ENCODE results near the gene BFSP2. TPM values are rescaled to one million over a fixed set of nuclear protein-coding genes. Genes with fewer than 3 reads are reported as not detected.
A peak's percentile ranks its signal among the peaks of the same experiment; 100 is the strongest.

BFSP2 gene
- total RNA-seq, 1 experiment from 2014 or later, result not detected

DNA sequence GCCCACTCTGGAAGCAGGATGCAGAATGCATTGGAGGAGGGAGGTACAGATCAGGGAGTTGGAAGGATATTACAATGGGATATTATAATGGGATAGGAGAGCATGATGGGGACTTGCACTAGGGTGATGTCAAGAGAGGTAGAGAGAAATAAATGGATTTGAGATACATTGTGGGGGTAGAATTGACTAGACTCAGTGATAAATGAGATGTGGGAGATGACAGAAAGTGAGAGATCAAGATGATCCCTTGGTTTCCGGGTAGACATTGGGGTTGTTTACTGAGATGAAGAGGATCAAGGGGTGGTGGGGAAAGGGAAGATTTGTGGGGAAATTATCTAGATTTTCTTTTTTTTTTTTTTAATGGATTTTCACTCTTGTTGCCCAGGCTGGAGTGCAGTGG is 42.7 kb downstream of the BFSP2 start:
- in situ Hi-C loops (cut with HindIII; ENCODE audit: low pct_unique_long_range_greater_than_20kb, low sequenced_read_pairs), result no loop called here
- no peak for DNase-seq (ENCODE audit: low read depth, low spot score)

GRCh38 chr3:133443649-133444422 is 44.0 kb downstream of the BFSP2 start:
- in situ Hi-C loops (cut with HindIII; ENCODE audit: low pct_unique_long_range_greater_than_20kb, low sequenced_read_pairs), result no loop called here
- peak; percentile 43 for DNase-seq (ENCODE audit: low read depth, low spot score)

GRCh38 chr3:133444423-133444774 is 44.5 kb downstream of the BFSP2 start:
- in situ Hi-C loops (cut with HindIII; ENCODE audit: low pct_unique_long_range_greater_than_20kb, low sequenced_read_pairs), result no loop called here
- no peak for DNase-seq (ENCODE audit: low read depth, low spot score)

GRCh38 chr3:133445108-133445507 is 45.3 kb downstream of the BFSP2 start:
- in situ Hi-C loops (cut with HindIII; ENCODE audit: low pct_unique_long_range_greater_than_20kb, low sequenced_read_pairs), result no loop called here

DNA sequence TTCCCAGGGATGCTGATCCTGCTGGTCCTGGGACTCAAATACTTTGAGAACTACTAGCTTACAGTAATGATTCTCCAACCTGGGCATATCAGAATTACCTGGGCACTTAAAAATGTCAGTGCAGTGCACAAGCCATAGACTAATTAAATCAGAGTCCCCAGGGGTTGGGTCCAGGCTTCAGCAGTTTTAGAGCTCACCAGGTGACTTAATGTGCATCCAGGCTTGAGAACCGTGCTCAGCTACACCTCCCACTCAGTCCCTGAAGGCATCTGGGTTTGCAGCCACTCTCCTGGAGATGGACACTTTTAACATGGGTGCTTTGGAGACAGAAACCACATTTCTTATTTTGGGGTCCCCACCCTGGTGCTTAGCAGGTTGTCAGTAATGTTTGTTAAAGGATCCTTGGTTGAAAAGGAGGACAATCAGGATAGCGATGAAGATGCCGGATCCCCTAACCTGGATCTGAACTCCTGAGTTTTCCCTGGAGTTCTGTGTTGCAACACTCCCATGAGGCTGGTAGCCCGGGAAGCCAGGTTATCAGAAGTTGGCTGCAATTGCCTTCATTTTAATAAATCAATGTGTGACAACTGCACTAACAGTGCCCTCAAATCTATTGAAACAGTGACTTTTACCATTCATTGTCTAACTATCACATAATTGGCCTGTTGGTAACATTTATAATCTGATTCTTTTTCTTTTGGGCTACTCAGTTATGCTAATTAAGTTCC is 48.1 kb downstream of the BFSP2 start:
- in situ Hi-C loops (cut with HindIII; ENCODE audit: low pct_unique_long_range_greater_than_20kb, low sequenced_read_pairs), result no loop called here
- DNase-seq (ENCODE audit: low read depth, low spot score), result no peak

More at GRCh38 chr3:133445108-133445507, 45.3 kb downstream of the BFSP2 start:
- no peak for DNase-seq (ENCODE audit: low read depth, low spot score)

GRCh38 chr3:133448478-133449122 is 48.7 kb downstream of the BFSP2 start:
- no peak for DNase-seq (ENCODE audit: low read depth, low spot score)
- in situ Hi-C loops (cut with HindIII; ENCODE audit: low pct_unique_long_range_greater_than_20kb, low sequenced_read_pairs), result no loop called here

- DNase-seq (ENCODE audit: low read depth, low spot score), result no peak
- in situ Hi-C loops (cut with HindIII; ENCODE audit: low pct_unique_long_range_greater_than_20kb, low sequenced_read_pairs), result no loop called here
These were observed 51.5 kb downstream of the BFSP2 start for GRCh38 chr3:133451309-133451708.

GRCh38 chr3:133452641-133453319 is 52.9 kb downstream of the BFSP2 start:
- in situ Hi-C loops (cut with HindIII; ENCODE audit: low pct_unique_long_range_greater_than_20kb, low sequenced_read_pairs), result no loop called here
- DNase-seq (ENCODE audit: low read depth, low spot score), result peak; percentile 77

GRCh38 chr3:133453383-133453782 is 53.5 kb downstream of the BFSP2 start:
- DNase-seq (ENCODE audit: low read depth, low spot score), result no peak
- in situ Hi-C loops (cut with HindIII; ENCODE audit: low pct_unique_long_range_greater_than_20kb, low sequenced_read_pairs), result no loop called here

DNA sequence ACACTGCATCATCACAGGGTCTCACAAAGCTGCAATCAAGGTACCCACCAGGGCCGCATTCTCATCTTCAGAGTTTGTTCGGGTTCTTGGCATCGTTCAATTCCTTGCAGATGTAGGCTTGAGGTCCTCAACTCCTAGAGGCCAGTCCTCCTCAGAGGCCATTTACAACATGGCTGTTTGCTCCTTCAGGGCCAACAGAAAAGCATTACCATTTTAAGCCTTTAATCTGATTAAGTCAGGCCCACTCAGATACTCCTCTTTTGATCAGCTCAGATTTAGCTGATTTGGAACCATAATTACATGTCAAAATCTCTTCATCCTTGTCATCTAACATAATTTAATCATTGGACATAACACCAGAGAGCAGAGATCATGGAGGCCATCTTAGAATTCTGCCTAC is 55.4 kb downstream of the BFSP2 start:
- in situ Hi-C loops (cut with HindIII; ENCODE audit: low pct_unique_long_range_greater_than_20kb, low sequenced_read_pairs), result no loop called here

GRCh38 chr3:133455960-133456359 is 56.1 kb downstream of the BFSP2 start:
- no peak for DNase-seq (ENCODE audit: low read depth, low spot score)

More for the DNA sequence above, 55.4 kb downstream of the BFSP2 start:
- no peak for DNase-seq (ENCODE audit: low read depth, low spot score)

DNA sequence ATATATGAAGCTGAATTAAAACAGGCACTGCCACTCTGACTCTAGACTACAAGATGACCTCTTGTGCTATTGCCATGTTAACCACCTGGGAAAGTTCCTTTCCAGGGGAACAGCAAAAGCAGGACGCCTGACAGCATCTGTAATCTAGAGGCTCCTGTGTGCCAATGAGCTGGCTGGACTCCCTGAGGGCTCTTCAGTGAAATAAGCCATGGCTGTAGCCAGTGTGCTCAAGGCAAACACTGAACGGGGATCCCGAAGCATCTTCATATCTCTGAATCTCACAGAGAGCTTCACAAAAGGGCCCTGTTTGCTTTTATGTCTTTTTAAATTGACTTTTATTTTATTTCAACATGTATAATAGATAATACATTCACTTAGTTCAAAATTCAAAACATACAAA is 57.2 kb downstream of the BFSP2 start:
- in situ Hi-C loops (cut with HindIII; ENCODE audit: low pct_unique_long_range_greater_than_20kb, low sequenced_read_pairs), result no loop called here
- DNase-seq (ENCODE audit: low read depth, low spot score), result no peak

More at GRCh38 chr3:133455960-133456359, 56.1 kb downstream of the BFSP2 start:
- in situ Hi-C loops (cut with HindIII; ENCODE audit: low pct_unique_long_range_greater_than_20kb, low sequenced_read_pairs), result no loop called here

DNA sequence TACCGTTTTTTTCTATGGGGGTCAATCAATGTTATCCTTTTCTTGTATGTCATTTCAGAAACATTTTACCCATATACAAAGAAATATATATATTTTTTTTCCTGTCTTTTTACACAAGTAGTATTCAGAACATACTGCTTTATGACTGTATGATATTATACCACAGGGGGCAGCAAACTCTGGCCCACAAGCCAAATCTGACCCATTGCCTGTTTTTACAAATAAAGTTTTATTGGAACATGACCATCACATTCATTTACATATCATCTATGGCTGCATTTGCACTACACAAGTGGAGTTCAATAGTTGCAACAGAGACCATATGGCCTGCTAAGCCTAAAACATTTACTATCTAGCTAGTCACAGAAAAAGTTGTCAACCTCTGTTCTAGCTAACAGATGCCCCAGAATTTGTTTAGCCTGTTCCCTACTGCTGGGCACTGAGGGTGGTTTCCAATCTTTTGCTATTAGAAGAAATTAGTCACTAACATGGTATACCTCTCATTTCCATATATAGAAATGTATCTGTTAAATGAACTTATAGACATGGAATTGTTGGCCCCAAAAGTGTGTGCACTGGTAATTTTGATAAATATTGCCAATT is 57.7 kb downstream of the BFSP2 start:
- in situ Hi-C loops (cut with HindIII; ENCODE audit: low pct_unique_long_range_greater_than_20kb, low sequenced_read_pairs), result no loop called here
- peak; percentile 53 for DNase-seq (ENCODE audit: low read depth, low spot score)

- in situ Hi-C loops (cut with HindIII; ENCODE audit: low pct_unique_long_range_greater_than_20kb, low sequenced_read_pairs), result no loop called here
These were observed 59.5 kb downstream of the BFSP2 start for GRCh38 chr3:133459400-133459799.

DNA sequence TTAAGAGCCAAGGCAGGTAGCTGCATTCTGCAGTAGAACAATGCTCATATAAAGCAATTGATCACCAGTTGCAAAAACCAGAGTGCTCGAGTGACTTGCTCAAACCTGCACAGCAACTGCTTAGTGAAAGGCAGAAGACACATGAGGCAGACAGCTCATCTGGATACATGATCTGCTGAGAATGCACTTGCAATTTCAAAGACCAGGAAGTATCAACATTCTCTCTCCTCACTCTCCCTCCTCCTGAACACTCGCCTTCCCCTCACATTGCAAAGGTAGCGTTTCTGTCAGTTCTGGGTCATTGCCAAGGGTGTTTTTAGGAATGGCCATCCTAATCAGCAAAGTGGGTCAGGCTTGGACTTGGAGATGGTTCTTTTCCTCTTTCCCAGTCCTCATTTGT is 61.0 kb downstream of the BFSP2 start:
- in situ Hi-C loops (cut with HindIII; ENCODE audit: low pct_unique_long_range_greater_than_20kb, low sequenced_read_pairs), result no loop called here

More at GRCh38 chr3:133459400-133459799, 59.5 kb downstream of the BFSP2 start:
- no peak for DNase-seq (ENCODE audit: low read depth, low spot score)

GRCh38 chr3:133461291-133461690 is 61.4 kb downstream of the BFSP2 start:
- no peak for DNase-seq (ENCODE audit: low read depth, low spot score)
- in situ Hi-C loops (cut with HindIII; ENCODE audit: low pct_unique_long_range_greater_than_20kb, low sequenced_read_pairs), result no loop called here

More for the DNA sequence above, 61.0 kb downstream of the BFSP2 start:
- DNase-seq (ENCODE audit: low read depth, low spot score), result no peak

DNA sequence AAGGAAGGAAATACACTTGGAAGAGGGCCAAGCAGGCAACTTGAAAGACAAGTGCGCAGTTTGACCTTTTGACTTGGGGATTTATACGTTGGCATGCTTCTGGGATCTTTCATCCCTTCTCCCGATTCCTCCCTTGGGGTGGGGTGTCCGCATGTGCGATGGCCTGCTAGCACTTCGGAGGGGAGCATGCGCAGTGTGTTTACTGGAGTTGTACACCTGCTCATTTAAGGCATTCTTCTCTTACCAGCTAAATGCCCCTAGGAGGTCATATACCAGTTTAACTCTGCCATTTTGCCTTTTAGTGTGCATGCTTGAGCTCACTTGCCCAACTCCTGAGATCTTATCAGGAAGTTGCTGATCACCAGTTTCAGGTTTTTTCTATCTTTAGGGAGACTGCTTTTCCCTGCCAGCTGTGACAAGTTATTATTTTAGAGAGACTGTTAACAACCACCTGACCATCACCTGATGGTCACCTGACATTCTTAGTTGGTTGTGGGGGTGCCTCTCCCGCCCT is 63.5 kb downstream of the BFSP2 start:
- no peak for DNase-seq (ENCODE audit: low read depth, low spot score)
- in situ Hi-C loops (cut with HindIII; ENCODE audit: low pct_unique_long_range_greater_than_20kb, low sequenced_read_pairs), result no loop called here

All from SK-MEL-5 (cell line).